Measurements from ENCODE around the gene ZNF638. TPM values are rescaled to one million over a fixed set of nuclear protein-coding genes. Genes with fewer than 3 reads are reported as not detected.

Gene ZNF638
- total RNA-seq, 2 donors from 2014 or later, result 73.2 to 76.9 TPM

DNA sequence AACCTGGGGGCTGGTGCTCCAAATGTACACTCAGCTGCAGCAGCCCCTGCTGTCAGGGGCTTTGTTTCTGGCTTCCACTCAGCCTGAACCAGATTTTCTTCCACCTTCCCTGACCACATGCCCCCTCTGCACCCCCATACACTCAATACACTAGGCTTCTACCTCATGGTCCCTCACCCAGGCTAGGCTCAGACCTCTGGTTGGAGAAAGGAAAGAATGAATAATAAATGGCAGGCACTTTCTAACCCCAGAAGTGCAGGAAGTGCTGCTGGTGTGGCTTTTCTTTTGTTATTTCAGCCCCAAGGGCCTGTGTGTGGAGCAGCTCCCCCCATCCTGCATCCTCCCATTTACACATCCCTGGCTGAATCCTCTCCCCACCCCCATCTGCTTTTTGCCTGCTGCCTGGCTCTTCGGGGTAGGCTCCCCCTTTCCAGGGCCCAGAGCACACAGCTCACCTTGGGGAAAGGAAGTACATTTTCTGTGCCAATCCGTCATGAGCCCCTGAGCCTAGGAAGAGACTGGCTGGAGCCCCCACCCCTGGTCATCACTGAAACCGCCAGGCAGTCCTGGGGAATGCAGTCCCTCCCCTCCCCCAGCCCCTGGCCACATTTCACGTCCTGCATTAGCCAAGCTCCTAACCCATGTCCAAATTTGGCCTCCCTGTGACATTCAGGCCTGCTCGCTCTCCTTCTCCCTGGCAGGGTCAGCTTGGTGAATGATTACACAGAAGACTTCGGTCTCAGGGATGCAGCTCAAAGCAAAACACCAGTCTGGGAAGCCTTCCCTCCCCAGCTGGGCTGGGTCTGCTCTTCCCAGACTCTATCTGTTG is 124.4 kb downstream of the ZNF638 start:
- H3K4me1 ChIP-seq, result peaks cover 4% of the 10 kb centered on the region
- no peak overlapping the region for H3K9ac ChIP-seq (ENCODE audit: low read depth in 2 of 2, low read length in 2 of 2)
- H3K36me3 ChIP-seq, result no peaks in the 10 kb centered on the region
- DNase-seq, result no peak
- intact Hi-C loops (cut with DNase I), result no loop called here
- TF ChIP-seq, protein P1, sequence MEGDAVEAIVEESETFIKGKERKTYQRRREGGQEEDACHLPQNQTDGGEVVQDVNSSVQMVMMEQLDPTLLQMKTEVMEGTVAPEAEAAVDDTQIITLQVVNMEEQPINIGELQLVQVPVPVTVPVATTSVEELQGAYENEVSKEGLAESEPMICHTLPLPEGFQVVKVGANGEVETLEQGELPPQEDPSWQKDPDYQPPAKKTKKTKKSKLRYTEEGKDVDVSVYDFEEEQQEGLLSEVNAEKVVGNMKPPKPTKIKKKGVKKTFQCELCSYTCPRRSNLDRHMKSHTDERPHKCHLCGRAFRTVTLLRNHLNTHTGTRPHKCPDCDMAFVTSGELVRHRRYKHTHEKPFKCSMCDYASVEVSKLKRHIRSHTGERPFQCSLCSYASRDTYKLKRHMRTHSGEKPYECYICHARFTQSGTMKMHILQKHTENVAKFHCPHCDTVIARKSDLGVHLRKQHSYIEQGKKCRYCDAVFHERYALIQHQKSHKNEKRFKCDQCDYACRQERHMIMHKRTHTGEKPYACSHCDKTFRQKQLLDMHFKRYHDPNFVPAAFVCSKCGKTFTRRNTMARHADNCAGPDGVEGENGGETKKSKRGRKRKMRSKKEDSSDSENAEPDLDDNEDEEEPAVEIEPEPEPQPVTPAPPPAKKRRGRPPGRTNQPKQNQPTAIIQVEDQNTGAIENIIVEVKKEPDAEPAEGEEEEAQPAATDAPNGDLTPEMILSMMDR (IDR thresholded peaks at IDR 0.05), result no peak
- no peak overlapping the region for H3K27ac ChIP-seq
- no peak overlapping the region for H3K4me3 ChIP-seq
- no peaks in the 10 kb centered on the region for H3K9me3 ChIP-seq
- peaks cover 10% of the 10 kb centered on the region for H3K27me3 ChIP-seq

DNA sequence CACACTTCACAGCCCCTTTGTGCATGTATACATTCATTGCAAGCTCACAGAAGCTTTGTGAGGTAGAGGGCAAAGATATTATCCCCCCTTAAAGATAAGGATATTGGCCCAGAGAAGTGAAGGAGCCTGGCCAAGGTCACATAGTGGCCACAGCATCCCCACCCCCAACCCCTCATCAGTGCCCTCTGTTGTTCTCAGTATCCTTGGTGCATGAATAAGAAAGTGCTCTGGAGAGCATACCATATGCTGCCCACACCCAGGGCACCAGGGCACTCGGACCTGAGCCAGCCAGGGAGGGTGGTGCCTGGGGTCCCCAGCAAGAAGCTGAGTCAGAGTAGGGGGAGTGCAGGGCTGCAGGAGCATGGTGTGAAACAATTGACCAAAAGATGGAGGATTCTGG is 125.0 kb downstream of the ZNF638 start:
- intact Hi-C loops (cut with DNase I), result no loop called here
- H3K4me1 ChIP-seq, result peaks cover 4% of the 10 kb centered on the region
- H3K9me3 ChIP-seq, result no peaks in the 10 kb centered on the region
- H3K36me3 ChIP-seq, result no peaks in the 10 kb centered on the region
- no peak for DNase-seq
- TF ChIP-seq, protein P1 (IDR thresholded peaks at IDR 0.05), result no peak
- no peak overlapping the region for H3K27ac ChIP-seq
- peaks cover 10% of the 10 kb centered on the region for H3K27me3 ChIP-seq
- no peak overlapping the region for H3K4me3 ChIP-seq
- no peak overlapping the region for H3K9ac ChIP-seq (ENCODE audit: low read depth in 2 of 2, low read length in 2 of 2)

DNA sequence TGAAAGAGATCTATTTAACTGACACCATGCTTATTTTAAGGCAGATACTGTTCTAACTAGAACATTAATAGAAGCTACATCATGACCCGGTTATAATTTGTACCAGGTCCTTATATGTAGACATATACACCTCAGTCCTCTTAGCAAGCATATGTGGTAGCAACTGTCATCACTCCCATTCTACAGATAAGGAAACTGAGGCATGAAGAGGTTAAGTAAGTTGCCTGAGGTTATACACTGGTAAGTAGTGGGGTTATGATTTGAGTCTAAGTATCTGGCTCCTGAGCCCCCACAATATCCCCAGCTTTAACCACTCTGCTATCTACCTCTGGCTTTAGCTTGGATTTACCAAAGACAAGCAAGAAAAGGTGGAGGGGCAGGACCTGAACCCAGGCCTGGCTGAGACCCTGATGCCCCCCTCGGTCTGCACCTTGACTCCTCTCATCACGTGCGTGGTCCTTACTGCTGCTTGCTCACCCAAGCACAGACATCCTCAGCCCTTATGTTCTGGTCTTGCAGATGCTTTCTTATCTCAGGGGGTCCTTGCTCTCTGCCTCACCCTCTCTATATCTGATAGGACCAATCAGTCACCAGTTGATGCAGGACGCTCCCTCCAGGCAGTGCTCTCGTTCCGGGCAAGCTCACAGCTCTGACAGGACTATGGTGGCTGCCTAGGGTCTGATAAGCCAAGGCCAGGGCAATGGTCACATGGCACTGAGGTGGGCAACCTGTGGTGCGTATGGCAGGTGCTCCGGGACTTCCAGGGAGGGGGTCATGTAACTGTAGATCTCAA is 125.7 kb downstream of the ZNF638 start:
- Histone ChIP-seq H3K9ac (ENCODE audit: low read depth in 2 of 2, low read length in 2 of 2) (no peak overlapping the region), H3K4me1 (peaks cover 4% of the 10 kb centered on the region), H3K27me3 (peaks cover 10% of the 10 kb centered on the region), H3K27ac (no peak overlapping the region), H3K9me3 (no peaks in the 10 kb centered on the region), H3K36me3 (no peaks in the 10 kb centered on the region), H3K4me3 (no peak overlapping the region)
- no peak for DNase-seq
- intact Hi-C loops (cut with DNase I), result no loop called here
- TF ChIP-seq, protein P1 (IDR thresholded peaks at IDR 0.05), result no peak

DNA sequence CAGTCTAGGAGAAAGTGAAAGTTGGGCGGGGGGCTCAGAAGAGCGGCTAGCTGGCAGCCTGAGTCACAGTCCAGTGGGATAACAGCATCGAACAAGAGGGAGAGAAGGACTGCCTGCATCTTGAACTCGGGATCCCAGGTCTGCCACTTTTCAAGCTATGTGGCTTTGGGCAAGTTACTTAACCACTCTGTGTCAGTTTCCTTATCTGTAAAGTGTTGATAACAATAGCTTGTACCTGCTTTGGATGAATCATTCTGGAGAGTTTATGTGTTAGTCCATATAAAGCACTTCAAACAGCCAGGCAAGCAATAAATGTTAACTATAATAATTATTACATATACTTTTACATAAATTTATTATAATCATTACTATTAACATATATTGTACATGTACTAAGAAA is 126.3 kb downstream of the ZNF638 start:
- peaks cover 4% of the 10 kb centered on the region for H3K4me1 ChIP-seq
- no peak for DNase-seq
- intact Hi-C loops (cut with DNase I), result no loop called here

DNA sequence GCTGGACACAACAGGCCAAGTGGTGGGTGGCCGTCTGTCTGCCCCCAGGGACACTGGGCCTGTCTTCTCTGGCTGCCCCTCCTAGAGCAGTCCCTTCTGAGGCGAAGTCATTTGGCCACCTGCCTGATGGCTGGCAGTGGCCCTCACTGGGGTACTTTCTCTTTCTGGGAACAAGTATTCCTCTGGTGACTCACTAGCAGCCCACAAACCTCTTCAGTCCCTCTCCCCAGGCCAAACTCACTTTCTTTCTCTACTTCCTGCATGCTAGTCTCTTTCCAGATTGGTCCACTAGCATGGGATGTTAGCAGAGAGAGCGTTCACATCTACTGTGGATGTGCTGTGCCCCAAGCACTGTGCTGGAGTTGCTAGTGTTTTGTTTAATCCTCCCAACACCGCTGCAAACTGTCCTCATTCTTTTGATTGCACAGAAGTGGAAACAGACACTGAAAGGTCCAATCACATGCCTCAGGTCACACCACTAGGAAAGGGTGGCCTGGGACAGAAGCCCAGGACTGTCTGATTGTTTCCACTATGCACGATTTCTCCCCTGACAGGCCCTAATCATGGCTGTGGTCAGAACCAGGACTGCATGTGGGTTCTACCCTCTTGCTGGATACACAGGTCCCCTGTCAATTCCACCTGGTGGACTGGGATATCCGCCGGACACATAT is 127.0 kb downstream of the ZNF638 start:
- Histone ChIP-seq H3K4me3 (no peak overlapping the region), H3K27ac (no peak overlapping the region), H3K4me1 (peaks cover 4% of the 10 kb centered on the region), H3K36me3 (no peaks in the 10 kb centered on the region), H3K9me3 (no peaks in the 10 kb centered on the region), H3K27me3 (peaks cover 10% of the 10 kb centered on the region), H3K9ac (ENCODE audit: low read depth in 2 of 2, low read length in 2 of 2) (no peak overlapping the region)
- TF ChIP-seq, protein P1 (IDR thresholded peaks at IDR 0.05), result no peak
- DNase-seq, result no peak
- intact Hi-C loops (cut with DNase I), result no loop called here

More for the DNA sequence above, 126.3 kb downstream of the ZNF638 start:
- Histone ChIP-seq H3K4me3 (no peak overlapping the region), H3K27me3 (peaks cover 10% of the 10 kb centered on the region), H3K27ac (no peak overlapping the region), H3K9ac (ENCODE audit: low read depth in 2 of 2, low read length in 2 of 2) (no peak overlapping the region), H3K9me3 (no peaks in the 10 kb centered on the region), H3K36me3 (no peaks in the 10 kb centered on the region)
- TF ChIP-seq, protein P1 (IDR thresholded peaks at IDR 0.05), result no peak

All from colonic mucosa (tissue), 4 donors.